IMR-90 (cell line): Measurements from ENCODE around the gene ESR2. TPM values are rescaled to one million over a fixed set of nuclear protein-coding genes. Genes with fewer than 3 reads are reported as not detected.
A peak's percentile ranks its signal among the peaks of the same experiment; 100 is the strongest.

Experiments used
- ATAC-seq: fragments of 200-7000 bp; cut with Tn5 transposase; 2 replicates; pipeline ENCODE4 v1.9.1; 2020; ENCODE audit warnings: low read depth, mild to moderate bottlenecking, moderate library complexity
- BruUV-seq: library from RNA; stranded (reverse); fragments of 400-500 nt; replicated peaks from 2 replicates; lab custom pipeline; 2021; lab: Mats Ljungman, UMichigan
- CTCF ChIA-PET: fragments of 300-600 bp; formaldehyde crosslinking; extraction: SDS; loops from one replicate; lab custom pipeline; 2021; ENCODE audit warnings: antibody characterized with exemption; lab: Yijun Ruan, JAX
- POLR2A ChIA-PET: fragments of 300-600 bp; sonication (Branson Sonifier 250); formaldehyde crosslinking; loops from one replicate; lab custom pipeline; 2022; ENCODE audit warnings: antibody characterized with exemption; ENCODE audit not compliant: unreplicated experiment; lab: Charles Lee
- DNase-seq: peaks from one replicate; pipeline ENCODE4 v3.0.0; 2013
- H2AFZ ChIP-seq: replicated peaks from 2 replicates; pipeline ENCODE3; 2013; ENCODE audit warnings: low read length, mild to moderate bottlenecking; ENCODE audit not compliant: poor library complexity
- H2AK5ac ChIP-seq: 2 replicates; pipeline ENCODE4 v1.6.1; 2013; ENCODE audit warnings: low read depth, low read length, inconsistent platforms
- H2AK9ac ChIP-seq: replicated peaks from 2 replicates; pipeline ENCODE3; 2013; ENCODE audit warnings: mild to moderate bottlenecking, low read depth, low read length, moderate library complexity; ENCODE audit not compliant: poor library complexity
- H2BK120ac ChIP-seq: 2 replicates; pipeline ENCODE4 v1.6.1; 2013; ENCODE audit warnings: low read depth, low read length, inconsistent platforms
- H2BK15ac ChIP-seq: 3 replicates; pipeline ENCODE4 v1.6.1; 2013; ENCODE audit warnings: low read depth, low read length, inconsistent platforms
- H2BK20ac ChIP-seq: 2 replicates; pipeline ENCODE4 v1.6.1; 2013; ENCODE audit warnings: low read depth, mild to moderate bottlenecking, inconsistent platforms, low read length, moderate library complexity
- H2BK5ac ChIP-seq: 2 replicates; pipeline ENCODE4 v1.6.1; 2013; ENCODE audit warnings: mild to moderate bottlenecking, low read depth, low read length, inconsistent platforms; ENCODE audit not compliant: poor library complexity, severe bottlenecking
- H3K14ac ChIP-seq: replicated peaks from 2 replicates; pipeline ENCODE4 v1.6.1; 2013; ENCODE audit warnings: low read depth, low read length, inconsistent platforms
- H3K18ac ChIP-seq: 2 replicates; pipeline ENCODE4 v1.6.1; 2013; ENCODE audit warnings: low read depth, low read length, control low read depth
- H3K23ac ChIP-seq: 2 replicates; pipeline ENCODE4 v1.6.1; 2013; ENCODE audit warnings: low read depth, low read length, inconsistent platforms
- H3K27ac ChIP-seq: 2 replicates; pipeline ENCODE4 v1.5.1; 2013; ENCODE audit warnings: mild to moderate bottlenecking, control low read depth, low read length; ENCODE audit not compliant: insufficient read depth
- H3K27me3 ChIP-seq: 2 replicates; pipeline ENCODE4 v1.6.1; 2013; ENCODE audit warnings: low read length; ENCODE audit not compliant: control insufficient read depth, insufficient read depth
- H3K36me3 ChIP-seq: 2 replicates; pipeline ENCODE4 v1.6.1; 2013; ENCODE audit warnings: low read length, mixed read lengths; ENCODE audit not compliant: control insufficient read depth, insufficient read depth
- H3K4ac ChIP-seq: 2 replicates; pipeline ENCODE4 v1.6.1; 2013; ENCODE audit warnings: low read depth, low read length, inconsistent platforms
- H3K4me1 ChIP-seq: 2 replicates; pipeline ENCODE4 v1.6.1; 2013; ENCODE audit warnings: low read length, mixed read lengths; ENCODE audit not compliant: control insufficient read depth, insufficient read depth
- H3K4me2 ChIP-seq: 2 replicates; pipeline ENCODE4 v1.6.1; 2013; ENCODE audit warnings: low read depth, mild to moderate bottlenecking, control low read depth, low read length, moderate library complexity
- H3K4me3 ChIP-seq: 2 replicates; pipeline ENCODE4 v1.5.1; 2013; ENCODE audit warnings: low read depth, mild to moderate bottlenecking, control low read depth, low read length, moderate library complexity; ENCODE audit not compliant: insufficient read depth
- H3K56ac ChIP-seq: 2 replicates; pipeline ENCODE4 v1.6.1; 2013; ENCODE audit warnings: low read length, inconsistent platforms; ENCODE audit not compliant: insufficient read depth; ENCODE audit errors: extremely low read depth
- H3K79me1 ChIP-seq, 2 experiments: 2 replicates each; pipeline ENCODE4 v1.6.1; 2013; ENCODE audit warnings: low read length in 2 of 2, inconsistent platforms in 1 of 2, low read depth in 1 of 2
- H3K9ac ChIP-seq: 2 replicates; pipeline ENCODE4 v1.6.1; 2013; ENCODE audit warnings: low read depth, low read length, control low read depth
- H3K9me1 ChIP-seq: 2 replicates; pipeline ENCODE4 v1.6.1; 2013; ENCODE audit warnings: low read length, inconsistent platforms; ENCODE audit not compliant: insufficient read depth
- H3K9me3 ChIP-seq: 2 replicates; pipeline ENCODE4 v1.6.1; 2013; ENCODE audit warnings: low read length; ENCODE audit not compliant: control insufficient read depth, insufficient read depth
- H4K20me1 ChIP-seq: 2 replicates; pipeline ENCODE4 v1.6.1; 2013; ENCODE audit warnings: low read length, inconsistent platforms; ENCODE audit not compliant: insufficient read depth
- H4K5ac ChIP-seq: 2 replicates; pipeline ENCODE4 v1.6.1; 2013; ENCODE audit warnings: mild to moderate bottlenecking, low read depth, low read length, control low read depth
- H4K8ac ChIP-seq, 2 experiments: 2 replicates each; pipeline ENCODE4 v1.6.1; 2013; ENCODE audit warnings: low read depth in 2 of 2, low read length in 2 of 2, control low read depth in 1 of 2, inconsistent platforms in 1 of 2
- H4K91ac ChIP-seq: 2 replicates; pipeline ENCODE4 v1.6.1; 2013; ENCODE audit warnings: low read depth, low read length, inconsistent platforms; ENCODE audit not compliant: insufficient read depth
- ELK1 ChIP-seq: fragments of 150-350 bp; IDR thresholded peaks from 2 replicates; pipeline ENCODE4 v1.6.1; 2016; ENCODE audit warnings: low read depth, mild to moderate bottlenecking, low read length, moderate library complexity, borderline replicate concordance
- FOS ChIP-seq: fragments of 150-350 bp; IDR thresholded peaks from 2 replicates; pipeline ENCODE4 v1.6.1; 2016; ENCODE audit warnings: low read depth, low read length
- MAZ ChIP-seq: IDR thresholded peaks from 2 replicates; pipeline ENCODE4 v1.6.1; 2012; ENCODE audit warnings: low read depth, mild to moderate bottlenecking, low read length, improper control_type of control experiment, moderate library complexity, borderline replicate concordance
- MXI1 ChIP-seq: IDR thresholded peaks from 2 replicates; pipeline ENCODE4 v1.6.1; 2012; ENCODE audit warnings: low read depth, mild to moderate bottlenecking, low read length, moderate library complexity, borderline replicate concordance
- POLR2A ChIP-seq: IDR thresholded peaks from 2 replicates; pipeline ENCODE4 v1.6.1; 2012; ENCODE audit warnings: mild to moderate bottlenecking, low read depth, low read length
- RFX5 ChIP-seq: IDR thresholded peaks from 2 replicates; pipeline ENCODE4 v1.8.0; 2012; ENCODE audit warnings: low read depth, mild to moderate bottlenecking, low read length, moderate library complexity
- SMC3 ChIP-seq: fragments of 150-350 bp; IDR thresholded peaks from 2 replicates; pipeline ENCODE4 v1.6.1; 2016; ENCODE audit warnings: low read depth, mild to moderate bottlenecking, antibody characterized with exemption, low read length, moderate library complexity
- USF2 ChIP-seq: fragments of 150-350 bp; IDR thresholded peaks from 2 replicates; pipeline ENCODE4 v1.6.1; 2017; ENCODE audit warnings: mild to moderate bottlenecking, antibody characterized with exemption, low read length, low read depth
- WGBS, 2 experiments: methylation state at CpG; one replicate each; pipeline versions ENCODE4 v1.1.5 to v1.1.7; 2013; ENCODE audit warnings: missing lambda C conversion rate in 2 of 2; ENCODE audit not compliant: insufficient read length in 1 of 2; ENCODE audit errors: extremely low coverage in 2 of 2; 5-methylcytosine and 5-hydroxymethylcytosine counted together
- dilution Hi-C: fragments of 300-500 bp; cut with HindIII; formaldehyde crosslinking; loops from one replicate; pipeline ENCODE4 v1.14.3; 2018; ENCODE audit warnings: low sequenced_read_pairs; ENCODE audit not compliant: unreplicated experiment
- in situ Hi-C: fragments of 300-500 bp; cut with MboI; formaldehyde crosslinking; loops from 3 replicates; pipeline ENCODE4 v1.14.3; 2019; ENCODE audit warnings: low sequenced_read_pairs, inconsistent platforms, mixed read lengths
- intact Hi-C: fragments of 100-400 bp; cut with micrococcal nuclease; formaldehyde crosslinking; loops from 2 replicates; pipeline ENCODE4 v1.10.0; 2022
- polyA plus RNA-seq, 3 experiments: library from polyadenylated mRNA; depleted of rRNA; stranded (reverse); fragments of >200 nt; gene quantifications; 2 replicates each; pipeline ENCODE4 v1.2.3, GENCODE V29; 2012; ENCODE audit warnings: low replicate concordance in 1 of 3
- total RNA-seq: library from RNA; depleted of rRNA; stranded (reverse); fragments of >200 nt; gene quantifications from 2 replicates; pipeline ENCODE4 v1.2.3, GENCODE V29; 2012
- TF ChIP-seq, protein P1 (sequence below): conservative IDR thresholded peaks from 2 replicates; pipeline ENCODE4 v1.5.1; 2012; ENCODE audit warnings: mild to moderate bottlenecking, low read depth, low read length, improper control_type of control experiment

ESR2 gene
- total and polyA plus RNA-seq, 2 of the 4 experiments (the other 2 are of a cell fraction): under 0.01 to 0.03 TPM

DNA sequence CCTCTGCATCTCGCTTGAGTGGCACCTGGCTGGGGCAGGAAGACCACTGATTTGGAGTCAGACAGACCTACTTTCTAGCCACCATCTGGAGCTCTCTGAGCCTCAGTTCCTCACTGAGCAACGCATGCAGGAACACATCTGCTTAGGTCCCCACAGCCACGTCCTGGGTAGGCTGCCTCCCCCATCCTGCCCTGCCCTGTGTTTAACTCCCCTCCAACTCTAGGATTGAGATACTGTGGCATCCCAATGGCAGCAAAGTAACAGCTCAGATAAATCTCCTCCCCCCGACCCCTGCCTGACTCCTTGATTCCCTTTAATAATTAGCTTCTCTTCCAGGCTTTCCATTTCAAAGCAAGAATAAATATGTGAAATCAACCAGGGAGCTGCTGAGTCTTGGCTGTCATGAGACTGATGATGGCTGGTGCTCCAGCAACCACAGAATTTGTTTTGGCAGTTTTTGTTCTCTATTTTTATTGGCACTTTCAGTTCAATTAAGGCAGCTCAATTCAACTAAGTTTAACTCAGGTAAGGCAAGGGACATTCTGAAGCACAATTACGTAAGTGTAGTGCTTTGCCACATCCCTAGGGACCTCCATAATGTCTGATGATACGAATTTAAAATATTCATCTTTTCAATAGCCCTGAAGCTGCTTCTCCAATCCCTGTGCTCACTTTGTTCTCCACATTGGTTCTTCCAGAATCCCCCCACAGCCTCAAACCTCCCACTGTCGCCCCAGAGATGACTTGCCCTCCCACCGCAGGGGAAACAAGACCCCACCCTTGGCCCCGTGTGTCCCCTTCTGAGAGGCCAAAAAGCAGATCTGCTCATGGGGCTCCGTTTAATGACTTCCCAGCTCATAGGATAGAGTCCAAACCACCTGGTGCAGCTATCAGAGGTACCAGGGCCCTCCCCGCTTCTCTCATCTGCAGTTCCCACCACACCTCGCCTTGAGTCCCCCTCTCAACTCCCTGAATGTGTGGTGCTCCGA, 58.2 kb downstream of the ESR2 start:
- H3K4me3 ChIP-seq: no peak overlapping the region
- no peak for TF ChIP-seq SMC3
- TF ChIP-seq POLR2A: no peak
- TF ChIP-seq, protein P1, sequence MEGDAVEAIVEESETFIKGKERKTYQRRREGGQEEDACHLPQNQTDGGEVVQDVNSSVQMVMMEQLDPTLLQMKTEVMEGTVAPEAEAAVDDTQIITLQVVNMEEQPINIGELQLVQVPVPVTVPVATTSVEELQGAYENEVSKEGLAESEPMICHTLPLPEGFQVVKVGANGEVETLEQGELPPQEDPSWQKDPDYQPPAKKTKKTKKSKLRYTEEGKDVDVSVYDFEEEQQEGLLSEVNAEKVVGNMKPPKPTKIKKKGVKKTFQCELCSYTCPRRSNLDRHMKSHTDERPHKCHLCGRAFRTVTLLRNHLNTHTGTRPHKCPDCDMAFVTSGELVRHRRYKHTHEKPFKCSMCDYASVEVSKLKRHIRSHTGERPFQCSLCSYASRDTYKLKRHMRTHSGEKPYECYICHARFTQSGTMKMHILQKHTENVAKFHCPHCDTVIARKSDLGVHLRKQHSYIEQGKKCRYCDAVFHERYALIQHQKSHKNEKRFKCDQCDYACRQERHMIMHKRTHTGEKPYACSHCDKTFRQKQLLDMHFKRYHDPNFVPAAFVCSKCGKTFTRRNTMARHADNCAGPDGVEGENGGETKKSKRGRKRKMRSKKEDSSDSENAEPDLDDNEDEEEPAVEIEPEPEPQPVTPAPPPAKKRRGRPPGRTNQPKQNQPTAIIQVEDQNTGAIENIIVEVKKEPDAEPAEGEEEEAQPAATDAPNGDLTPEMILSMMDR: no peak
- TF ChIP-seq FOS: no peak
- no peak for TF ChIP-seq USF2
- no peak for TF ChIP-seq RFX5
- no peak for TF ChIP-seq ELK1
- TF ChIP-seq MAZ: no peak
- TF ChIP-seq MXI1: no peak
- 0 out of 2 replicates have a peak overlapping the region, but pooled peaks have one; percentile 28 for H3K14ac ChIP-seq
- H3K79me1 ChIP-seq: no peaks in the 10 kb centered on the region
- ATAC-seq: no peak
- H3K4me1 ChIP-seq: peaks cover 19% of the 10 kb centered on the region
- H4K5ac ChIP-seq: no peak overlapping the region
- dilution Hi-C loops: no loop called here
- no peaks in the 10 kb centered on the region; the same call in 1 of the 2 replicates for H3K27me3 ChIP-seq
- H3K9ac ChIP-seq: no peak overlapping the region
- DNase-seq: no peak
- no peaks in the 10 kb centered on the region for H3K9me3 ChIP-seq
- H2AFZ ChIP-seq: no peak overlapping the region
- no TSS peak for BruUV-seq
- H3K18ac ChIP-seq: no peak overlapping the region
- ChIA-PET POLR2A (no interaction called here), CTCF (no interaction called here)
- no peak overlapping the region for H2BK15ac ChIP-seq
- no peak overlapping the region for H2AK5ac ChIP-seq
- H2AK9ac ChIP-seq: no peak overlapping the region
- peaks cover 4% of the 10 kb centered on the region; the same call in 1 of the 2 replicates for H4K20me1 ChIP-seq
- no peak overlapping the region for H2BK5ac ChIP-seq
- no peak overlapping the region for H3K56ac ChIP-seq
- intact Hi-C loops: no loop called here
- no peak overlapping the region for H4K8ac ChIP-seq
- H3K4me2 ChIP-seq: no peak overlapping the region
- H3K23ac ChIP-seq: no peak overlapping the region
- H3K27ac ChIP-seq: no peak overlapping the region
- no peaks in the 10 kb centered on the region for H3K36me3 ChIP-seq
- H4K91ac ChIP-seq: no peak overlapping the region
- peaks cover 19% of the 10 kb centered on the region for H3K9me1 ChIP-seq
- WGBS, 2 experiments: 79% methylated on average over 8 of the region's 13 CpGs; no CpG with 5 or more reads in 1 of the 2 experiments
- H2BK120ac ChIP-seq: no peak overlapping the region
- H3K4ac ChIP-seq: no peak overlapping the region
- H2BK20ac ChIP-seq: 0 out of 2 replicates have a peak overlapping the region, but pooled peaks have one; percentile 20
- in situ Hi-C loops: no loop called here
